HG02678 (cell line): ENCODE data around the gene GLS.
"Not testable (repeated sequence)": the region's sequence is repeated elsewhere in the genome, so short reads cannot be mapped to it uniquely, and the experiment has no call there.

Experiments used
- ATAC-seq: cut with Tn5 transposase; IDR thresholded peaks from one replicate; pipeline ENCODE4 v1.9.1; 2021; ENCODE audit warnings: mild to moderate bottlenecking, moderate library complexity; ENCODE audit not compliant: unreplicated experiment

The GLS gene

DNA sequence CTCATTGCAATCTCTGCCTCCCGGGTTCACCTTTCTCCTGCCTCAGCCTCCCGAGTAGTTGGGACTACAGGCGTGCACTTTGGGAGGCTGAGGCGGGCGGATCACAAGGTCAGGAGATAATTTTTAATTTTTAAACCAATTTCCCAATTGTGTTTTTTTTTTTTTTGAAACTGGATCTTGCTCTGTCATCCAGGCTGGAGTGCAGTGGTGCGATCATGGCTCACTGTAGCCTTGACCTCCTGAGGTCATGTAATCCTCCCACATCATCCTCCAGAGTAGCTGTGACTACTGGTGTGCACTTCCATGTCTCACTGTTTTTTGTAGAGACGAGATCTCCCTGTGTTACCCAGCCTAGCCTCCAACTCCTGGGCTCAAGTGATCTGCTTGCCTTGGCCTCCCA, 49.3 kb downstream of the GLS start:
- no peak for ATAC-seq

DNA sequence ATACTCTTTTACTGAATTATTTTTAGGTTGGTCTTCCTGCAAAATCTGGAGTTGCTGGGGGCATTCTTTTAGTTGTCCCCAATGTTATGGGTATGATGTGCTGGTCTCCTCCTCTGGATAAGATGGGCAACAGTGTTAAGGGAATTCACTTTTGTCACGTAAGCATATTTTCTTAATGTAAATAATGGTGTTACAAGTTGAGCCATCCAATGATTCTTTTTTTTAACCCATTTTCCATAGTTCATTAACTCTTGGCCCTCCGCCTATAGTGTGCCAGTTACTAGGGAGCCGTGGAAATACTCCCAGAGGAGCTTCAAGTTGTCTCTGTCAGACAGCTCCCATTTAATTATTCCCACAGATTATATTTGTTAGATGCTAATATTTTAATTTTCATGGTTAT, 49.8 kb downstream of the GLS start:
- no peak for ATAC-seq

DNA sequence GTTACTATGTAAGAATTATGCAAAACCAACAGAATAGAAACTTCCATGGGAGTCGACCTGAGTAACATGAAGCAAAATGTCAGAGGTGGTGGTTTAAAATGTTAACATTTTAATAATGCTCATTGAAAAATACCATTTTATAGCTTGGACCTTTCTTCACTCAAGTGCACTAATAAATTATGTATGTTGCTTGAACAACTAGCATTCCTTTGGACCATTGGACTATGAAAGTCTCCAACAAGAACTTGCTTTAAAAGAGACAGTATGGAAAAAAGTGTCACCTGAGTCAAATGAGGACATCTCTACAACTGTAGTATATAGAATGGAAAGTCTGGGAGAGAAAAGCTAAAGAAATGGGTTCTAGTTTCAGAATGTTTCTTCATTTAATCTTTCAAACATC, 51.9 kb downstream of the GLS start:
- ATAC-seq, result no peak

DNA sequence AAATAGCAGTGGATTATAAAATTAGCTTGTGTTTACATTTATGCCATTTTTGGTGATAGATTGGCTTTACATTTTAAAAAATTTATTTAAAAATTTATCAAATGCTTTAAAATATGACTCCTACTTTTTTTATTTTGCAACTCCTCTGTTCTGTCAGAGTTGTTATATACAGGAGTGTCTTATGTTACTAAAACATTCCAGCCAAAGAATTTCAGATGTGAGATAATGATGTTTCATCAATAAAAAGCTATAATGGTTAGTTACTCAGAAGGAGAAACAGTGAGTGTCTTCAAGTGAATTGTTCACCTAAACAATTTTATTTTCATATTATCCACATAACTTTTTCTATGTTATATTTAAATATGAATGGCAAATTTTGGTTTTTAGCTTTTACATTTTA, 52.7 kb downstream of the GLS start:
- no peak for ATAC-seq

DNA sequence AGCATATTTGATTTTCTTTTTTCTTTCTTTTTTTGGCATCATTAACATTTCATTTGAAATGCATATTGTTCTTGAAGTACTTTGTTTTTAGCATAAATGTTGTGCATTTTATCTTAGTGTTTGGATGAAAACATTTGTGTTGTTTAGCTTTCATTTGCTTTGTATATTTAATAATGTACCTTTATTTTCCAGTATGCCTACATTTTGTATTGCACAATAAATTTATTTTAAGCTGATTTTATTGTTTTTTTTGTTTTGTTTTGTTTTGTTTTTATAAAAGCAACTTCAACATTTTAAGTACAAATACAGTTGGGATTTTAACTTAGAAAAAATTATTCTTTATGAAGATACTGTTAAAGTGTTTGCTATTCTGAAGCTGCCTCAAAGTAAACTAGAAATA, 54.4 kb downstream of the GLS start:
- ATAC-seq, result no peak

DNA sequence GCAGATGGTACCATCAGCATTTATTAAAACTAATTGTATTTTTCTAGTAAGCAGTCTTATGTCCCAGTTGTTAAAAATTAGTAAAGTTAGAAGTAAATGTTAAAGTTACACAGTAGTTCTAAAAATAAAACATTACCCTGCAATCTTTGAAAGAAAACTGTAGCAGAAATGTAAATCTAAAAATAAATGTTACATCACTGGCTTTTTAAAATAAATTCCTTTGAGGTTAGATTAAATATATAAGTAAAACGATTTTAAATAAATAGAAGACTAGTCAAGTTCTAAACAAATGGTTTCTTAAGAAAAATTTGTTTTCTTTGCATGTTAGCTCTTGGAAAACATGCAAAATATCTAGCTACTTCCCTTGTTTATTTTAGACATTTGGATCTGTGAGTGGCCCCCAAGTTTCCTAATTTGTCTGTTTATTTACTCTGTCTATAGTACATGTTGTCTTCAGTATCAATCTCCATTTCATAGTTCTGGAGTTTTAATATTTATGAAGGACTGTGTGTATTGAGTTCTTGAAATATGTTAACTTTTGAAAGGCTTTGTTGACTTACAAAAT, 58.2 kb downstream of the GLS start:
- no peak for ATAC-seq

DNA sequence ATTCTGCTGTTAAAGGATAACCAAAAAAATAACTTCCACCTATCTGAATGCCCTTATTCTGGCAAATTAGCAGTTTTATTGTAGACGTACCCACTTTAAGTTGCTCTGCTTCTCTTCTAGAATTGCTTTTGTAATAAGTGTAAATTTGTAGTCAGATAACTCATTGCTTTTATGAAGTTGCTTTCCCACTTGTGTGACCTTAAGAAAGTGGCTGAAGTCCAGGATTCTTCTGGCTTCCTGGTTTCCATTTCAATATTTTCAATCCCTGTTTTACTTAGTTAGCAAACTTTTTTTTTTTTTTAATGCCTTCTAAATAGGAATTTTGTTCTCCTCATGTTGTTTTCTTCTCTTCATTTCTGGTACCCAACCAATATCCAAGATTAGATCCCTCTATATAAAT, 59.8 kb downstream of the GLS start:
- no peak for ATAC-seq

DNA sequence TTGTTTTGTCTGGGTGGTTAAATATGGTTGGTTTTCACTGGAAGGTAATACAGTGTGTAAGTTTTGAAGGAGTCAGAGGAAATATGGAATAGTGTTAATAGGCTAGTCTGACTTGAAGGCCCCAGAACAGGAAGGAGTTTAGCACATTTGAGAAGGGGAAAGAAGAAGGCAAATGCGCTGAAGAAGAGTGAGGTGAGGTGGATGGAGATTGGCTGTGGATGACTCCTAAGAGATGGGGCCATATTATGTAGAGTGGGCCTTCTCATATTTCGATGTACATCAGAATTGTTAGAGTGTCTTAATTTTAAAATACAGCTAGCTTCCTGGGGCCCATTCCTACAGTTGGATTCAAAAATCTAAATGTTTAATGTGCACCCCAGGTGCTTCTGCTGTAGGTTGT, 61.0 kb downstream of the GLS start:
- no peak for ATAC-seq

DNA sequence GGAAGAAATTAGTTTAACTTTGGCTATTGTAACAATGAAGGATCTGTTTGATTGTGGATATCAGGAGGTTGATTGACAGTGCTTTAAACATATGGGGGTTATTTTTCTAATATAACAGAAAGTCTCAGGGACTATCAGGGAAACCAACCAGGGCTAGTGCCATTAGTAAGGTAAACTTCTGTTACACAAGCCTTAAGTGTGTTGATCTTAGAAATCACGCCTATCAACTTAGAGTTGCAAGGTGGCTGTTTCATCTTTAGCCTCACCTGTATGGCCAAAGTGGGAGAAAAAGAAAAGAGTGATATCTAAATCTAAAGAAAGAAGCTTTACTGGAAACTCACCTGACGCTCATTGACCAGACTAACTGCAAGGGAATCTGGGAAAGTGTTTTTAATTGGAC, 62.1 kb downstream of the GLS start:
- no peak for ATAC-seq

DNA sequence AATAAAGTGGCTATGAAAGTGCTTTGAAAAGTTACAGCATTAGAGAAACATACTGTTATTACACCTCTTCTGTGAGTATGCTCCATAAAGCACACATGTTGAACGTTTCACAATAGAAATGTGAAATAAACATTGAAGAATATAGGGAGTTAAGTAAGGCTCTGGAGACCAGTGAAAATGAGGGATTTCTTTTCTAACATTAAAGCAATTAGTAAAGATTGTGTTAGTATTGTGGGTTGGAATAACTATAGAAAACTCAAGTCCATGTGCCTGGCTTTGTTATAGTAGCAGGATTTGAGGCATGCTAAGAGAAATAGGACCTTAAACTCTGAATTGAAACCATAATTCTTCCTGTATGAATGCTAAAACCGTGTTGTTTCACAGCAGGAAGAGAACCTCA, 63.1 kb downstream of the GLS start:
- ATAC-seq, result no peak

DNA sequence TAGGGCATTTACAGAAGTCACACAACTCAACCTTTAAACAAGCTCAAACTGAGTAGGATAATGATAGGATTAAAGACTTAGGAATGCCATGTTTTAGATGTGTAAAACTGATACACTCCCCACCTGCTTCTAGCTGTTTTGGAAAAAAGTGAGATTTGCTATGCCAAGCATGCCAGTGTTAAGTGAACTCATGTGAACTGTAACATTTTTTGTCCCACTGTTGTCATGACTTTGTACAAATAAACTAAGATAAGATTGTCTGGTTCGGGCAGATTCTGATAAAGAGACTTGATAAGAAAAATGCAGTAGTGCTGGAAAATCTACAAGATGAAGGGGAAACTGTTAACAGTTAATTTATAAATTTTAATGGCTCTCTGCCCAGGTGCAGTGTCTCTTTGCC, 66.5 kb downstream of the GLS start:
- ATAC-seq, result no peak

DNA sequence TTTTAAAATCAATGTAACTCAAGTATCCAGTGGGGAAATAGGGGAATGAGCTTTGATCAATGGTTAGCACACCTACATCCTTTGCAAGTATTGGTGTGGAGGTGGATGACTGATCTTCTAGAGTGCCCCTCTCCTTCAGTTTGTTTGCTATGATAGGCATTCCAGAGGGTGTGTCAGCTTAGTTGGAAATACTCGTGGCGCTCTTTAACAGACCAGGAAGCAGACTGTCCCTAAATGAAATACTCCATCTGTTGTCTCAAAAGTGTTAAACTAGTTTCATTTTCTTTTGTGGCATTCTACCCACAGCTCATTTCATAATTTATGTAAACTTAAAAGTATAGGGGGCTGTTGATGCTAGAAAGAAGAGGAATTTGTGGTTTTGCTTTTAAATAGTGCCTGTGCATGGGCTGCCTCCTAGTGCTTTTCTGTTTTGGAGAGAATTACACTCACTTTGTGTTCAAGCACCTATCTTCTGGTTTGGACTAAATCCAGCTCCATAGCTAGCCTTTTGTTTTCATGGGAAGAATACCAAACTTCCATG, 67.2 kb downstream of the GLS start:
- peak; percentile 77 for ATAC-seq

DNA sequence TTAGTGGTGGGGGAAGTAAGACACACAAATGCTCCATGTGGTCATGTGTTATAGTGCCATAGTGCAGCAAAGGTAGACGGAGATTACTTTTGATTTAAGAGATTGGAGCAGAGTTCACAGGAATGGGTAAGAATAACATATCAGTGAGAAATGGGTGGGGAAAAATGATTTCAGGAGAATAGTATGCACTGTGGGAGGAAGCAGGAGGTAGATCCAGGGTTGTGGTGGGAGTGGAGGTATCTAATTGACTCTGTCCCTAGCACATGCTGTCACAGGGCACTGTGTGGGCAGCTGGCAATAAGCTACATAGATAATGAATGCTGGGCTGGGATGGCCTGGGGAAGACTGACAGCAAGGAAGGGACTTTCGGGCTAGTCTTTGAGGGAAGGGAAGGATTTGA, 68.0 kb downstream of the GLS start:
- peak; percentile 38 for ATAC-seq

DNA sequence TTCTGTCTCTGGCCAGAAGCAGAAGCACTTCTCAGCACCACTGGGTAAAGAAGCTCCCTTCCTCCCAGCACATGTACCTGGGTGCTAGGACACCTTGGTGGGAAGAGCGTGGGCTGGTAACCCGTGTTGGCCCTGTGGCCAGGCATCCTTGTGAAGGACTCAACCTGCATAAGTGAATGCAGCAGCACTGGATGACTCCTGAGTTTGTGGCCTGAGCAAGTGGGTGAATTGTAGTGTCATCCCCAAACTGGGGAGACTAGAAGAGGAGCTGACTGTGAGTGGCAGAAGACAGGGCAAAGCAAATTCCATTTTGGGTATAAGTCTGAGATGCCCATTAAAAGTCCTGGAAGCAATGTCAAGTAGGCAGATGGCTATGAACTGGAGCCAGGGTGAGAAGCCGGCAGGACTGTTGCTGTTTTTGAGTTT, 70.0 kb downstream of the GLS start:
- no peak for ATAC-seq

DNA sequence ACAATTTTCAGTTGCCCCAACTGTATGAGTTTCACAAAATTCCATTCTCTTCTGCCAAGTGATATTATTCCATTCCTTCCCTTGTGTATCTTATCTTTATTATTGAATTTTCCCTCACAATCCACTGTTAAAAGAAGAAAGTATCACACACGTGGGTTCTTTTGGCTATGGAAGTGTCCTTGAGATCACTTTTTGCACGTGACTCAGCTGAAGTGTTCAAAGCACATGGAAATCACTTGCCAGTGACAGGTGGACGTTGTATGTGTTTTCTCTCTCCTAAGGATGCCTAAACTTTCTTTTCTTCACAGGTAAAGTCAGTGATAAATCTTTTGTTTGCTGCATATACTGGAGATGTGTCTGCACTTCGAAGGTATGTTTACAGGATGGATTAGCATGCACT, 72.6 kb downstream of the GLS start:
- ATAC-seq, result no peak

DNA sequence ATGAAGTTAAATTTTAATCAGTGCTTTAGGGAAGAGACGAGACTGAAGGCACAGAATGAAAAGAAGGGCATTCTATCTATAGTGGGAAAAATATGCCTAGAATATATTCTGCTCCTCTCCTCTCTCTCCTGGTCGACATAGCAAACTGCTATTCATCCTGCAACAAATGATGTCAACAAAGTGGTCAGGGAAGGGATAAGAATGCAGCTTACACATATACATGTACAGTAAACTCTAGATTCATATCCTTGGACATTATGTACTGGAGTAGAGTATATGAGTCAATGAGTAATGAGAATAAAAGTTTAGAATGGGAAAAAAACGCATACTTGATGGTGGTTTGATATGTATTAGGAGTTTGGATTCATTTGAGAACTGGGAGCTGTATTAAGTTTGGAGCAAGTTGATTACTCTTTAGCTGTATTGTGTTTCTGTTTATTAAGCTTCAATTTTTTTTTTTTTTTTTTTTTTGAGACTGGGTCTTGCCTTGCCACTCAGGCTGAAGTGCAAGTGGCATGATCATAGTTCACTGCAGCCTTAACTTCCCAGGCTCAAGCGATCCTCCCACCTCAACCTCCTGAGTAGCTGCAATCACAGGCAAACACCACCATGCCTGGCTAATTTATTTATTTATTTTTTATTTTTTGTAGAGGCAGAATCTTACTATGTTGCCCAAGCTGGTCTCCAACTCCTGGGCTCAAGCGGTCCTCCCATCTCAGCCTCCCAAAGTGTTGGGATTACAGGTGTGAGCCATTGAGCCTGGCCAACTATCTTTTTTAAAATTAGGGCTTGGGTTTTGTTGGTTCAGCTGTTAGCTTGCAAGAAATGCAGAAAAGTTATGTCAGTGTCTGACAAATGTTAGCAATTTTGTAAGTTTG, 79.5 kb downstream of the GLS start:
- ATAC-seq, result no peak

DNA sequence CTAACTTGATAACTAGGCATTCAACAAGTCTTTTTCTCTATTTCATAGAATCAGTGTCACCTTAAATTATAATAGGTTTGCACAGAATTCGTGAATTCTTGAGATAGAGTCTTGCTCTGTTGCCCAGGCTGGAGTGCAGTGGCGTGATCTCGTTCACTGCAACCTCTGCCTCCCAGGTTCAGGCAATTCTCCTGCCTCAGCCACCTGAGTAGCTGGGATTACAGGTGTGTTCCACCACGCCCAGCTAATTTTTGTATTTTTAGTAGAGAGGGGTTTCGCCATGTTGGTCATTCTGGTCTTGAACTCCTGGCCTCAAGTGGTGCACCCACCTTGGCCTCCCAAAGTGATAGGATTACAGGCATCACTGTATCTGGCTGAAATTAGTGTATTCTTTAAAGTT, 80.5 kb downstream of the GLS start:
- not testable (repeated sequence) for ATAC-seq

DNA sequence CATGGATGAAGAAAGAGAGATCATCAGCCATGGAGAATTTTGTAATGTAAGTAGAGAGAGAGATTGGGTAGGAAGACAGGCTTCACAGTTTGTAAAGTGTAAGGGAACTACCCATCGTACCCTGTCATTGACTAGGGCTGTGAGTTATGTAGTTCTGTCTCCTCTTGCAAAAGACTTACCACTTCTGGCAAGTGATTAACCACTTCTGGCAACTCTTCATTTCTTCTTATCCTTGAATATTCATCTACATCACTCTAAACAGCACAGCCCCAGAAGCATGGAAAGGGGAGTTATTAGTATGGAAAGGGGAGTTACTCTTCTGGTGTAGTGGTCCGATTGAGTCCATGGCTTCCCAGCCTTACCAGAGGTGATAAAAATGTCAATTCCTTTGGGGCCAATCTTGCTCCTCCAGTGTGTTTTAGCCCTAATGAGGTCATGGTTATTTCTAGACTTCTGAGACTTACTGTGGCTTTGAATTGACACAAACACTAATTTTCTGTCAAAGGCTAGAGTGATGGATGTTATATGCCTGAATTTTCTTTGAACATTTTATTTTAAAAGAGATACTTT, 81.4 kb downstream of the GLS start:
- no peak for ATAC-seq

DNA sequence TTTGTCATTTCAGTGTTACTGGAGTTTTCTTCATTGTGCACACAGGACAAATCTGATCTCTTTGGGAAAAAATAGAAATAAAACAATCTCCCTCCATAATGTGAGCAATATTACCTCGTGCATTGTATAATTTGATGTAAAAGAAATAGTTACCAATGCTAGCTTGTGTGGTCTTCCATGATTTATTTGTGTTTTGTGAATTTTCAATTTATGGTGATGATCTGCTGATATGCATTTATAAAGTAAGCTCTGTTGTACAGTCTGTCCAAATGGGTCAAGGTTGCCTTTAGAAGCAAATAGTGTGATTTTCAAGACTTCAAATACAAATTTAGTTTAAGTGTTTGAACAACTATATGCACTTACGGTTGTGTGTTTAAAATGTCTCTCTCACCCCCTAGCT, 82.5 kb downstream of the GLS start:
- no peak for ATAC-seq

DNA sequence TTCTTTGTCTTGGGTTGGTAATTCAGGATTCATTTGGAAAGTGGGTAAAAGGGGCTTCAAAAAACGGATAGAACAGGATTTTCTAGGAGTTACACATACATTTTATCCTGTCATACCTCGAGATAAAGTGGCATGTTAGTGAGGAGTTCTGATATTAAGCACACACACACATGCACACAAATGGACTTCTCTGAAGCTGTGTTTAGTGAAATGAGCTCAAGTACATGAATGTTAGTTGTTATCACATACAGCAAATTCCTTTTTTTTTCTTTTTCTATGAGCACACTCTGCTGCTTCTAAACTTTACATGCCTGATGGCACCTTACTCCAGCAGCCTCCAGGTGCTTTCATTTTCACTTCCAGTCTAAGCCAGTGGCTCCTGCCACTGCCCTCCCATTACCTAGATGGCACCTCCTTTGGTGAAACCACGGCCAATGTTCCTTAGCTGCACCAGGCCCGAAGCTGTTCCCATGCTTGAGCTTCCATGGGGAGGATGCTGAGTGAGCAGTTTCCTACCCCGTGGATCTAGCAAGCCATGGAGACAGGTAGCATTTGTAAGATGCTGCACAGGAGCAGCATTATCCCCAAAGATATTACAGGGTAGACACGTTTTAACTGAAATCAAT, 83.7 kb downstream of the GLS start:
- no peak for ATAC-seq

DNA sequence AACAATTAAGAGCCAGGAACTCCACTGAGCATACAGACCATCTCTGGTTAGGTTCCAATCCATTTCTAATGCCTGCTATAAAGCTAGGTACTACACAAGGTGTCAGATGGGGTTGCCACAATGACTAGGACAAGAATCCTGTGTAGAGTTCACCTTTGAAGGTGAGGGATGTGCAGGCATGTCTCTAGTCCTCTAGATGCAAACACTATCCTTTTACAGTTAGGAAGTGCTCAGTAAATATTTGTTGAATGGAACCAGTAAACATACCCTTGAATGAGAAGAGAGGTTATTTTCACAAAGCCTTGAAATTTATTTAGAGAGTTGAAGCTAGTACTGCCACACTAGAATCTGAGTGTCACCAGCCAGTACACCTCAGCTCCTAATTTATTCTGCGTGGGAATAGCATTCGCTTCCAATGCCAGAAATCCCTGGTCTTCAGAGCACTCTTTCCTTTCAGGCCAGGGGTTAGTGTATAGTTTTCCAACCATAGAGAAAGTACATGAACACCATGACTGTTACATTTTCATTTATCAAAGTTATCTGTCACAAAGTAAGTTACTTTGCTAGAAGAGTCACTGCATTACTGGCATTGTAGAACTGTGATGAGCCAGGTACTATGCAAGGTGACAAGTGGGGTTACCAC, 85.1 kb downstream of the GLS start:
- no peak for ATAC-seq
